ENCODE data around the gene UMODL1.

UMODL1 gene

GRCh38 chr21:42165901-42166300, 94.8 kb downstream of the UMODL1 start:
- Histone ChIP-seq H3K4me1 (ENCODE audit: control insufficient read depth, insufficient read depth, low read depth, low read length) (no peaks in the 10 kb centered on the region), H3K4ac (ENCODE audit: low read depth in 1 of 2, low read length in 2 of 2) (no peak overlapping the region), H3K9me3 (ENCODE audit: control insufficient read depth, low read length) (no peaks in the 10 kb centered on the region), H2BK15ac (ENCODE audit: low read depth, poor library complexity, severe bottlenecking) (no peak overlapping the region), H3K23ac (ENCODE audit: low read length in 2 of 2) (no peak overlapping the region), H3K4me2 (ENCODE audit: low read length, poor library complexity, severe bottlenecking) (no peak overlapping the region), H3K36me3 (ENCODE audit: control insufficient read depth in 1 of 2, insufficient read depth in 2 of 2, low read depth in 1 of 2, low read length in 2 of 2) (no peaks in the 10 kb centered on the region), H3K14ac (ENCODE audit: low read length in 2 of 2) (no peak overlapping the region), H2AK5ac (ENCODE audit: low read length, severe bottlenecking) (no peak overlapping the region), H4K8ac (ENCODE audit: low read length) (no peak overlapping the region), H4K91ac (ENCODE audit: low read length) (no peak overlapping the region), H3K9ac (ENCODE audit: low read length) (no peak overlapping the region), H2BK12ac (ENCODE audit: low read length in 2 of 2) (no peak overlapping the region), H2BK5ac (ENCODE audit: low read depth, low read length, poor library complexity, severe bottlenecking) (no peak overlapping the region), H3K27me3 (ENCODE audit: control insufficient read depth in 1 of 2, insufficient read depth in 1 of 2, low read length in 2 of 2) (peaks cover 0 to 5% of the 10 kb centered on the region in 2 experiments), H3K18ac (ENCODE audit: low read depth in 1 of 2, low read length in 2 of 2) (no peak overlapping the region), H3K27ac (ENCODE audit: low read length, poor library complexity, severe bottlenecking) (no peak overlapping the region), H3K4me3 (ENCODE audit: insufficient read depth in 1 of 2, low read depth in 1 of 2, low read length in 2 of 2) (no peak overlapping the region), H2BK120ac (ENCODE audit: low read depth, low read length) (no peak overlapping the region), H2AFZ (ENCODE audit: low read depth, low read length) (no peak overlapping the region), H3K79me1 (replicated peaks; ENCODE audit: low read length, poor library complexity, severe bottlenecking) (no peaks in the 10 kb centered on the region)
- DNase-seq: no peak
- 89% methylated on average over 18 of the region's 18 CpGs for WGBS

- Histone ChIP-seq H2BK5ac (ENCODE audit: low read depth, low read length, poor library complexity, severe bottlenecking) (no peak overlapping the region), H3K79me1 (replicated peaks; ENCODE audit: low read length, poor library complexity, severe bottlenecking) (no peaks in the 10 kb centered on the region), H2AK5ac (ENCODE audit: low read length, severe bottlenecking) (no peak overlapping the region), H3K14ac (ENCODE audit: low read length in 2 of 2) (no peak overlapping the region), H3K18ac (ENCODE audit: low read depth in 1 of 2, low read length in 2 of 2) (no peak overlapping the region), H3K23ac (ENCODE audit: low read length in 2 of 2) (no peak overlapping the region), H2BK15ac (ENCODE audit: low read depth, poor library complexity, severe bottlenecking) (no peak overlapping the region), H2AFZ (ENCODE audit: low read depth, low read length) (no peak overlapping the region), H3K27me3 (ENCODE audit: control insufficient read depth in 1 of 2, insufficient read depth in 1 of 2, low read length in 2 of 2) (peaks cover 5 to 9% of the 10 kb centered on the region in 2 experiments), H3K36me3 (ENCODE audit: control insufficient read depth in 1 of 2, insufficient read depth in 2 of 2, low read depth in 1 of 2, low read length in 2 of 2) (no peaks in the 10 kb centered on the region), H4K8ac (ENCODE audit: low read length) (no peak overlapping the region), H3K4me1 (ENCODE audit: control insufficient read depth, insufficient read depth, low read depth, low read length) (no peaks in the 10 kb centered on the region), H2BK120ac (ENCODE audit: low read depth, low read length) (no peak overlapping the region), H4K91ac (ENCODE audit: low read length) (no peak overlapping the region), H2BK12ac (ENCODE audit: low read length in 2 of 2) (no peak overlapping the region), H3K4me3 (ENCODE audit: insufficient read depth in 1 of 2, low read depth in 1 of 2, low read length in 2 of 2) (no peak overlapping the region), H3K27ac (ENCODE audit: low read length, poor library complexity, severe bottlenecking) (no peak overlapping the region), H3K4ac (ENCODE audit: low read depth in 1 of 2, low read length in 2 of 2) (no peak overlapping the region), H3K9me3 (ENCODE audit: control insufficient read depth, low read length) (no peaks in the 10 kb centered on the region), H3K9ac (ENCODE audit: low read length) (no peak overlapping the region), H3K4me2 (ENCODE audit: low read length, poor library complexity, severe bottlenecking) (no peak overlapping the region)
- DNase-seq: no peak
Measured at GRCh38 chr21:42169758-42170157, 98.6 kb downstream of the UMODL1 start.

GRCh38 chr21:42171091-42172053, 100.3 kb downstream of the UMODL1 start:
- H3K4me3 ChIP-seq (ENCODE audit: insufficient read depth in 1 of 2, low read depth in 1 of 2, low read length in 2 of 2): no peak overlapping the region

GRCh38 chr21:42172596-42173483, 101.7 kb downstream of the UMODL1 start:
- DNase-seq: no peak
- H4K91ac ChIP-seq (ENCODE audit: low read length): no peak overlapping the region
- H3K4me2 ChIP-seq (ENCODE audit: low read length, poor library complexity, severe bottlenecking): no peak overlapping the region
- H3K4me1 ChIP-seq (ENCODE audit: control insufficient read depth, insufficient read depth, low read depth, low read length): no peaks in the 10 kb centered on the region
- WGBS: 90% methylated on average over 40 of the region's 40 CpGs
- peaks cover 3% of the 10 kb centered on the region for H3K9me3 ChIP-seq (ENCODE audit: control insufficient read depth, low read length)
- no peak overlapping the region for H2AK5ac ChIP-seq (ENCODE audit: low read length, severe bottlenecking)
- no peak overlapping the region for H2BK12ac ChIP-seq (ENCODE audit: low read length in 2 of 2)
- no peak overlapping the region for H2BK5ac ChIP-seq (ENCODE audit: low read depth, low read length, poor library complexity, severe bottlenecking)
- peaks cover 22 to 23% of the 10 kb centered on the region in 2 experiments for H3K27me3 ChIP-seq (ENCODE audit: control insufficient read depth in 1 of 2, insufficient read depth in 1 of 2, low read length in 2 of 2)
- no peak overlapping the region for H3K9ac ChIP-seq (ENCODE audit: low read length)
- no peaks in the 10 kb centered on the region for H3K36me3 ChIP-seq (ENCODE audit: control insufficient read depth in 1 of 2, insufficient read depth in 2 of 2, low read depth in 1 of 2, low read length in 2 of 2)
- H3K14ac ChIP-seq (ENCODE audit: low read length in 2 of 2): no peak overlapping the region
- H3K27ac ChIP-seq (ENCODE audit: low read length, poor library complexity, severe bottlenecking): no peak overlapping the region
- H4K8ac ChIP-seq (ENCODE audit: low read length): no peak overlapping the region
- no peak overlapping the region for H3K23ac ChIP-seq (ENCODE audit: low read length in 2 of 2)
- no peak overlapping the region for H2BK15ac ChIP-seq (ENCODE audit: low read depth, poor library complexity, severe bottlenecking)
- no peak overlapping the region for H3K4me3 ChIP-seq (ENCODE audit: insufficient read depth in 1 of 2, low read depth in 1 of 2, low read length in 2 of 2)
- no peak overlapping the region for H3K4ac ChIP-seq (ENCODE audit: low read depth in 1 of 2, low read length in 2 of 2)
- no peak overlapping the region for H2AFZ ChIP-seq (ENCODE audit: low read depth, low read length)
- no peak overlapping the region for H2BK120ac ChIP-seq (ENCODE audit: low read depth, low read length)
- no peak overlapping the region for H3K18ac ChIP-seq (ENCODE audit: low read depth in 1 of 2, low read length in 2 of 2)
- H3K79me1 ChIP-seq (replicated peaks; ENCODE audit: low read length, poor library complexity, severe bottlenecking): no peaks in the 10 kb centered on the region

More at GRCh38 chr21:42171091-42172053, 100.3 kb downstream of the UMODL1 start:
- Histone ChIP-seq H3K9ac (ENCODE audit: low read length) (no peak overlapping the region), H2AK5ac (ENCODE audit: low read length, severe bottlenecking) (no peak overlapping the region), H3K27me3 (ENCODE audit: control insufficient read depth in 1 of 2, insufficient read depth in 1 of 2, low read length in 2 of 2) (peaks cover 19 to 23% of the 10 kb centered on the region in 2 experiments), H3K14ac (ENCODE audit: low read length in 2 of 2) (no peak overlapping the region), H2BK15ac (ENCODE audit: low read depth, poor library complexity, severe bottlenecking) (no peak overlapping the region), H3K4ac (ENCODE audit: low read depth in 1 of 2, low read length in 2 of 2) (no peak overlapping the region), H3K36me3 (ENCODE audit: control insufficient read depth in 1 of 2, insufficient read depth in 2 of 2, low read depth in 1 of 2, low read length in 2 of 2) (no peaks in the 10 kb centered on the region), H3K18ac (ENCODE audit: low read depth in 1 of 2, low read length in 2 of 2) (no peak overlapping the region), H2AFZ (ENCODE audit: low read depth, low read length) (no peak overlapping the region), H2BK5ac (ENCODE audit: low read depth, low read length, poor library complexity, severe bottlenecking) (no peak overlapping the region), H3K4me2 (ENCODE audit: low read length, poor library complexity, severe bottlenecking) (no peak overlapping the region), H3K9me3 (ENCODE audit: control insufficient read depth, low read length) (peaks cover 3% of the 10 kb centered on the region), H3K4me1 (ENCODE audit: control insufficient read depth, insufficient read depth, low read depth, low read length) (no peaks in the 10 kb centered on the region), H3K27ac (ENCODE audit: low read length, poor library complexity, severe bottlenecking) (no peak overlapping the region), H2BK12ac (ENCODE audit: low read length in 2 of 2) (no peak overlapping the region), H4K91ac (ENCODE audit: low read length) (no peak overlapping the region), H3K79me1 (replicated peaks; ENCODE audit: low read length, poor library complexity, severe bottlenecking) (no peaks in the 10 kb centered on the region), H4K8ac (ENCODE audit: low read length) (no peak overlapping the region), H2BK120ac (ENCODE audit: low read depth, low read length) (no peak overlapping the region), H3K23ac (ENCODE audit: low read length in 2 of 2) (no peak overlapping the region)
- 86% methylated on average over 11 of the region's 14 CpGs for WGBS
- no peak for DNase-seq

Data from mesenchymal stem cell (in vitro differentiated cells and primary cell).